Stimulated activated CD4-positive, alpha-beta T cell treated with anti-CD3 and anti-CD28 coated beads, Interleukin-1b, Interleukin-23, amount 100 ng/mL, for 24 hours (primary cell): ENCODE measurements around the gene PIP5K1B.
A peak's percentile ranks its signal among the peaks of the same experiment; 100 is the strongest.

Experiments used
- DNase-seq, 4 experiments: peaks; one replicate each; pipeline ENCODE4 v3.0.0-alpha.2; 2020; ENCODE audit warnings: low read depth in 4 of 4, low spot score in 1 of 4

PIP5K1B gene

GRCh38 chr9:68768619-68769018 lies 63.6 kb downstream of the PIP5K1B start:
- no peak for DNase-seq

GRCh38 chr9:68769852-68770251 lies 64.8 kb downstream of the PIP5K1B start:
- DNase-seq, result no peak

GRCh38 chr9:68771376-68771775 lies 66.3 kb downstream of the PIP5K1B start:
- no peak for DNase-seq

- DNase-seq, result no peak
Measured at GRCh38 chr9:68775003-68775730, 70.1 kb downstream of the PIP5K1B start.

GRCh38 chr9:68777070-68777763 lies 72.2 kb downstream of the PIP5K1B start:
- no peak for DNase-seq

- DNase-seq, result no peak
Measured at GRCh38 chr9:68778635-68779034, 73.6 kb downstream of the PIP5K1B start.

GRCh38 chr9:68779558-68780379 lies 74.7 kb downstream of the PIP5K1B start:
- peak; percentile 87 to 96 (median 90) for DNase-seq

GRCh38 chr9:68780380-68780712 lies 75.3 kb downstream of the PIP5K1B start:
- no peak for DNase-seq

GRCh38 chr9:68780720-68781119 lies 75.7 kb downstream of the PIP5K1B start:
- peak in 1 of 4 experiments; percentile 2 for DNase-seq

GRCh38 chr9:68781928-68782327 lies 76.9 kb downstream of the PIP5K1B start:
- no peak for DNase-seq

- no peak for DNase-seq
Measured at GRCh38 chr9:68782546-68782945, 77.5 kb downstream of the PIP5K1B start.

- DNase-seq, result no peak
Measured at GRCh38 chr9:68785965-68786364, 80.9 kb downstream of the PIP5K1B start.

GRCh38 chr9:68791169-68791568 lies 86.1 kb downstream of the PIP5K1B start:
- DNase-seq, result no peak

- DNase-seq, result no peak
Measured at GRCh38 chr9:68793605-68794343, 88.7 kb downstream of the PIP5K1B start.

- no peak for DNase-seq
Measured at GRCh38 chr9:68794898-68795297, 89.9 kb downstream of the PIP5K1B start.

- no peak for DNase-seq
Measured at GRCh38 chr9:68795411-68795810, 90.4 kb downstream of the PIP5K1B start.

GRCh38 chr9:68797116-68797515 lies 92.1 kb downstream of the PIP5K1B start:
- no peak for DNase-seq

GRCh38 chr9:68798423-68798822 lies 93.4 kb downstream of the PIP5K1B start:
- DNase-seq, result no peak

- DNase-seq, result no peak
Measured at GRCh38 chr9:68800836-68801235, 95.8 kb downstream of the PIP5K1B start.

GRCh38 chr9:68802525-68803015 lies 97.5 kb downstream of the PIP5K1B start:
- peak in 2 of 4 experiments; percentile 1 to 21 for DNase-seq
